Measurements from ENCODE around the gene FRMPD4. TPM values are rescaled to one million over a fixed set of nuclear protein-coding genes. Genes with fewer than 3 reads are reported as not detected.

The FRMPD4 gene
- total RNA-seq, 1 experiment from 2014 or later: 1.4 TPM

GRCh38 chrX:12383196-12383595 lies 244.9 kb downstream of the FRMPD4 start:
- H3K4me3 Mint-ChIP-seq: no peak overlapping the region
- CTCF ChIA-PET: no interaction called here

GRCh38 chrX:12390301-12390700 lies 252.0 kb downstream of the FRMPD4 start:
- no peak for DNase-seq (ENCODE audit: low spot score)
- Mint-ChIP-seq H3K9me3 (no peaks in the 10 kb centered on the region), H3K27me3 (ENCODE audit: low read depth) (no peaks in the 10 kb centered on the region), H3K4me3 (no peak overlapping the region), H3K4me1 (no peaks in the 10 kb centered on the region), H3K27ac (no peak overlapping the region), H3K36me3 (no peaks in the 10 kb centered on the region)
- ATAC-seq: no peak
- POLR2A ChIA-PET: no interaction called here
- CTCF ChIA-PET: no interaction called here
- no peak for TF ChIP-seq SOX15 (CRISPR knock-in tag; IDR thresholded peaks at IDR 0.05)
- TF ChIP-seq TEAD1 (CRISPR knock-in tag; IDR thresholded peaks at IDR 0.05): no peak
- TF ChIP-seq GTF2I (CRISPR knock-in tag; conservative IDR thresholded peaks at IDR 0.05): no peak
- no peak for TF ChIP-seq ZNF425 (CRISPR knock-in tag; conservative IDR thresholded peaks at IDR 0.05)
- no peak for TF ChIP-seq ZNF416 (CRISPR knock-in tag; IDR thresholded peaks at IDR 0.05)
- TF ChIP-seq HMGXB4 (CRISPR knock-in tag; IDR thresholded peaks at IDR 0.05): no peak
- no peak for TF ChIP-seq NFE2L1 (CRISPR knock-in tag; IDR thresholded peaks at IDR 0.05)
- no peak for TF ChIP-seq ZNF423 (CRISPR knock-in tag; IDR thresholded peaks at IDR 0.05)
- no peak for TF ChIP-seq TP53 (CRISPR knock-in tag; IDR thresholded peaks at IDR 0.05)

More at GRCh38 chrX:12383196-12383595, 244.9 kb downstream of the FRMPD4 start:
- Mint-ChIP-seq H3K27me3 (ENCODE audit: low read depth) (peaks cover 5% of the 10 kb centered on the region), H3K9me3 (no peaks in the 10 kb centered on the region), H3K4me1 (peaks cover 5% of the 10 kb centered on the region), H3K36me3 (no peaks in the 10 kb centered on the region), H3K27ac (no peak overlapping the region)
- peak; percentile 51; the same call in 1 of the 2 replicates for ATAC-seq
- POLR2A ChIA-PET: no interaction called here
- DNase-seq (ENCODE audit: low spot score): peak; percentile 15
- TF ChIP-seq JUN (CRISPR knock-in tag; IDR thresholded peaks at IDR 0.05) (no peak), TEAD1 (CRISPR knock-in tag; IDR thresholded peaks at IDR 0.05) (no peak), FOXJ3 (CRISPR knock-in tag; IDR thresholded peaks at IDR 0.05; ENCODE audit: borderline replicate concordance) (no peak), ZNF263 (CRISPR knock-in tag; IDR thresholded peaks at IDR 0.05; ENCODE audit: low read depth) (no peak), MAX (CRISPR knock-in tag; IDR thresholded peaks at IDR 0.05) (no peak), MYBL2 (CRISPR knock-in tag; IDR thresholded peaks at IDR 0.05) (no peak), CREB1 (CRISPR knock-in tag; IDR thresholded peaks at IDR 0.05) (no peak), SOX15 (CRISPR knock-in tag; IDR thresholded peaks at IDR 0.05) (no peak), ZNF532 (CRISPR knock-in tag; IDR thresholded peaks at IDR 0.05; ENCODE audit: borderline replicate concordance) (no peak), HMGXB4 (CRISPR knock-in tag; IDR thresholded peaks at IDR 0.05) (no peak), ZNF232 (CRISPR knock-in tag; IDR thresholded peaks at IDR 0.05) (no peak), RELA (CRISPR knock-in tag; IDR thresholded peaks at IDR 0.05; ENCODE audit: borderline replicate concordance) (no peak), GRHL2 (CRISPR knock-in tag; IDR thresholded peaks at IDR 0.05; ENCODE audit: insufficient replicate concordance, severe bottlenecking) (no peak), TP53 (CRISPR knock-in tag; IDR thresholded peaks at IDR 0.05) (no peak), TEAD4 (CRISPR knock-in tag; IDR thresholded peaks at IDR 0.05) (no peak), EMX1 (CRISPR knock-in tag; IDR thresholded peaks at IDR 0.05) (no peak), ZBTB43 (CRISPR knock-in tag; IDR thresholded peaks at IDR 0.05) (no peak)

Data from WTC11 (cell line).